Measurements from ENCODE around the gene PCBP3.

DNA sequence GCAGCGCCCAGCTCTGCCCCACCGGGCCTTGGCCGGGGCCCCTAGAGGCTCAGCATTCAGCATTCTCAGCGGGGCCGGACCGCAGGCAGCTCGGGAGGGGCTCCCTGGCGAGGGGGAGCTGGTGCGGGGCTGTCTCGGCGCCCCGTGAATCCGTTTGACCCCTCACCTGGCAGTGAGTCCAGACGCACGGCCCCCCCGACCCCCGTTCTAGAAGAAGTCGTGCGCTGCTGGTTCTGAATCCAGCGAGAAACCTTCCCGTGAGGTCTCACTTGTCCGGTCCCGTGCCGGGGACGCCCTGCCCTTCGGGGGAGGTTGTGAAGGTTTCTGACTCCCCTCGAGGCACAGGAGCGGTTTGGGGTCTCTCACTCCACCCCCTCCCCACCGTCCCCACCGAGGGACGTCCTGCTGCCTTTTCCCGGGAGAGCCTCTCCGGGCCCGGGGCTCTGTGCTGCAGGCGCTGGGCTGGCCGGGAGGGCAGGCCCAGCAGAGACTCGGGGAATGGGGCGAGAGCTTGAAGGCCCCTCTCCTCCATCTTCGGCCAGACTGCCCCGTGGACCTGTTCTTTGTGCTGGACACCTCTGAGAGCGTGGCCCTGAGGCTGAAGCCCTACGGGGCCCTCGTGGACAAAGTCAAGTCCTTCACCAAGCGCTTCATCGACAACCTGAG lies 338.7 kb downstream of the PCBP3 start:
- TF ChIP-seq CTCF (IDR thresholded peaks at IDR 0.05) (no peak), POLR2A (IDR thresholded peaks at IDR 0.05) (no peak)
